Vagina (tissue), 2 donors: ENCODE results near the gene ACTA2.

Experiments
- POLR2AphosphoS5 ChIP-seq, 2 donors: sonication (generic); formaldehyde crosslinking; IDR thresholded peaks; one replicate each; pipeline ENCODE4 v1.9.0; 2017; ENCODE audit warnings: antibody characterized with exemption in 2 of 2, mild to moderate bottlenecking in 2 of 2, low read depth in 1 of 2; ENCODE audit not compliant: insufficient read depth in 1 of 2
- TF ChIP-seq, protein P1 (sequence below), 3 experiments: fragments of 450-650 bp in 2 of 3; fragments of 200-600 bp in 1 of 3; sonication (generic) in 1 of 3; IDR thresholded peaks; one replicate each; pipeline ENCODE4 v1.5.1; 2017 to 2019; ENCODE audit warnings: antibody characterized with exemption in 3 of 3, mild to moderate bottlenecking in 2 of 3, moderate library complexity in 2 of 3

DNA sequence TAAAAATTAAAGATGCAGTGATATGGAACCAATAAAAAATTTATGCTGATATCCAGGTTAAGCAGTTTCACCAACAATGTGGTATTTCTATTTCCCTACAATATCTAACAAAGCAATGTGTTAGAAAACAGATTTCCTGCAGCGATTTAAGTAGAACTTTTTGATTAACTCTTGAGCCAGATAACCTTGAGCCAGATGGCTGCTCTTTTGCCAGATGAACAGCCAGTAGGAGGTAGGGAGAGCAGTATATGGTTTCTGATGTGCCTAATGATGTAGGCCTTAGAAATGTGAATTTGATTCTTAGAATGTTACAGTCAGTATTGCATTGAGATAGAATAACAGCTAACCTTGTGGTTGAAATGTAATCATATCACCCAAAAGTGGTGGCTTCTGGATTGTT, 41.5 kb downstream of the ACTA2 start:
- TF ChIP-seq, protein P1, sequence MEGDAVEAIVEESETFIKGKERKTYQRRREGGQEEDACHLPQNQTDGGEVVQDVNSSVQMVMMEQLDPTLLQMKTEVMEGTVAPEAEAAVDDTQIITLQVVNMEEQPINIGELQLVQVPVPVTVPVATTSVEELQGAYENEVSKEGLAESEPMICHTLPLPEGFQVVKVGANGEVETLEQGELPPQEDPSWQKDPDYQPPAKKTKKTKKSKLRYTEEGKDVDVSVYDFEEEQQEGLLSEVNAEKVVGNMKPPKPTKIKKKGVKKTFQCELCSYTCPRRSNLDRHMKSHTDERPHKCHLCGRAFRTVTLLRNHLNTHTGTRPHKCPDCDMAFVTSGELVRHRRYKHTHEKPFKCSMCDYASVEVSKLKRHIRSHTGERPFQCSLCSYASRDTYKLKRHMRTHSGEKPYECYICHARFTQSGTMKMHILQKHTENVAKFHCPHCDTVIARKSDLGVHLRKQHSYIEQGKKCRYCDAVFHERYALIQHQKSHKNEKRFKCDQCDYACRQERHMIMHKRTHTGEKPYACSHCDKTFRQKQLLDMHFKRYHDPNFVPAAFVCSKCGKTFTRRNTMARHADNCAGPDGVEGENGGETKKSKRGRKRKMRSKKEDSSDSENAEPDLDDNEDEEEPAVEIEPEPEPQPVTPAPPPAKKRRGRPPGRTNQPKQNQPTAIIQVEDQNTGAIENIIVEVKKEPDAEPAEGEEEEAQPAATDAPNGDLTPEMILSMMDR (IDR thresholded peaks at IDR 0.05) = no peak
- no peak for TF ChIP-seq POLR2AphosphoS5 (IDR thresholded peaks at IDR 0.05; ENCODE audit: insufficient read depth in 1 of 2, low read depth in 1 of 2)
